GM12878 (cell line): ENCODE data around the gene DONSON.

Source experiments
- CHD4 ChIP-seq: fragments of 200-600 bp; sonication (generic); IDR thresholded peaks from 2 replicates; pipeline ENCODE4 v1.6.1; 2016; ENCODE audit warnings: mild to moderate bottlenecking
- MYC ChIP-seq: IDR thresholded peaks from 2 replicates; pipeline ENCODE4 v1.6.1; 2011; ENCODE audit warnings: mild to moderate bottlenecking, low read length, moderate library complexity, inconsistent platforms; ENCODE audit not compliant: insufficient read depth, insufficient replicate concordance, insufficient read length, severe bottlenecking
- NR2C2 ChIP-seq: IDR thresholded peaks from 2 replicates; pipeline ENCODE4 v1.6.1; 2011; ENCODE audit warnings: borderline replicate concordance, low read depth; ENCODE audit not compliant: control insufficient read depth, insufficient read length
- RFX5 ChIP-seq: IDR thresholded peaks from 2 replicates; pipeline ENCODE4 v1.6.1; 2011; ENCODE audit warnings: low read depth, low read length, improper control_type of control experiment
- SMC3 ChIP-seq: IDR thresholded peaks from 2 replicates; pipeline ENCODE4 v1.6.1; 2011; ENCODE audit warnings: low read length, improper control_type of control experiment, borderline replicate concordance
- WRNIP1 ChIP-seq: IDR thresholded peaks from 2 replicates; pipeline ENCODE4 v1.6.1; 2011; ENCODE audit warnings: low read depth, low read length, improper control_type of control experiment, borderline replicate concordance
- YY1 ChIP-seq: IDR thresholded peaks from 2 replicates; pipeline ENCODE4 v1.6.1; 2011; ENCODE audit warnings: low read depth, mild to moderate bottlenecking, low read length
- TF ChIP-seq, protein P1 (sequence below), 3 experiments: IDR thresholded peaks in 2 of 3; conservative IDR thresholded peaks in 1 of 3; 2 replicates each; pipeline ENCODE4 v1.5.1; 2011; ENCODE audit warnings: low read depth in 3 of 3, low read length in 3 of 3, mild to moderate bottlenecking in 3 of 3, control low read depth in 2 of 3, moderate library complexity in 2 of 3, inconsistent platforms in 1 of 3, mixed read lengths in 1 of 3; ENCODE audit not compliant: control insufficient read depth in 2 of 3, insufficient read depth in 1 of 3; ENCODE audit errors: extremely low read depth in 1 of 3
- TF ChIP-seq, protein P2 (sequence below): IDR thresholded peaks from 2 replicates; pipeline ENCODE4 v1.6.1; 2012; ENCODE audit warnings: low read depth, low read length, improper control_type of control experiment
- TF ChIP-seq, protein P3 (sequence below): IDR thresholded peaks from 2 replicates; pipeline ENCODE4 v1.6.1; 2012; ENCODE audit warnings: mild to moderate bottlenecking, low read depth, low read length
- TF ChIP-seq, protein P4 (sequence below): fragments of 450-650 bp; IDR thresholded peaks from 2 replicates; pipeline ENCODE4 v1.6.1; 2016; ENCODE audit warnings: mild to moderate bottlenecking
- TF ChIP-seq, protein P5 (sequence below): IDR thresholded peaks from 2 replicates; pipeline ENCODE4 v1.6.1; 2011; ENCODE audit warnings: low read depth, low read length, improper control_type of control experiment, borderline replicate concordance

DNA sequence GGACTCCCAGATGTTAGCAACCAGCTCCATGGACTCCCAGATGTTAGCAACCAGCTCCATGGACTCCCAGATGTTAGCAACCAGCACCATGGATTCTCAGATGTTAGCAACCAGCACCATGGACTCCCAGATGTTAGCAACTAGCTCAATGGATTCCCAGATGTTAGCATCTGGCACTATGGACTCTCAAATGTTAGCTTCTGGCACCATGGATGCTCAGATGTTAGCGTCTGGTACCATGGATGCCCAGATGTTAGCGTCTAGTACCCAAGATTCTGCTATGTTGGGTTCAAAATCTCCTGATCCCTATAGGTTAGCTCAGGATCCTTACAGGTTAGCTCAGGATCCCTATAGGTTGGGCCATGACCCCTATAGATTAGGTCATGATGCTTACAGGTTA, 36.8 kb downstream of the DONSON start:
- TF ChIP-seq, protein P1, sequence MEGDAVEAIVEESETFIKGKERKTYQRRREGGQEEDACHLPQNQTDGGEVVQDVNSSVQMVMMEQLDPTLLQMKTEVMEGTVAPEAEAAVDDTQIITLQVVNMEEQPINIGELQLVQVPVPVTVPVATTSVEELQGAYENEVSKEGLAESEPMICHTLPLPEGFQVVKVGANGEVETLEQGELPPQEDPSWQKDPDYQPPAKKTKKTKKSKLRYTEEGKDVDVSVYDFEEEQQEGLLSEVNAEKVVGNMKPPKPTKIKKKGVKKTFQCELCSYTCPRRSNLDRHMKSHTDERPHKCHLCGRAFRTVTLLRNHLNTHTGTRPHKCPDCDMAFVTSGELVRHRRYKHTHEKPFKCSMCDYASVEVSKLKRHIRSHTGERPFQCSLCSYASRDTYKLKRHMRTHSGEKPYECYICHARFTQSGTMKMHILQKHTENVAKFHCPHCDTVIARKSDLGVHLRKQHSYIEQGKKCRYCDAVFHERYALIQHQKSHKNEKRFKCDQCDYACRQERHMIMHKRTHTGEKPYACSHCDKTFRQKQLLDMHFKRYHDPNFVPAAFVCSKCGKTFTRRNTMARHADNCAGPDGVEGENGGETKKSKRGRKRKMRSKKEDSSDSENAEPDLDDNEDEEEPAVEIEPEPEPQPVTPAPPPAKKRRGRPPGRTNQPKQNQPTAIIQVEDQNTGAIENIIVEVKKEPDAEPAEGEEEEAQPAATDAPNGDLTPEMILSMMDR (IDR thresholded peaks at IDR 0.05 in 2 of 3, conservative IDR thresholded peaks at IDR 0.05 in 1 of 3; ENCODE audit: control insufficient read depth in 2 of 3, extremely low read depth in 1 of 3, insufficient read depth in 1 of 3, low read depth in 3 of 3, low read length in 3 of 3): no peak
- TF ChIP-seq, protein P2, sequence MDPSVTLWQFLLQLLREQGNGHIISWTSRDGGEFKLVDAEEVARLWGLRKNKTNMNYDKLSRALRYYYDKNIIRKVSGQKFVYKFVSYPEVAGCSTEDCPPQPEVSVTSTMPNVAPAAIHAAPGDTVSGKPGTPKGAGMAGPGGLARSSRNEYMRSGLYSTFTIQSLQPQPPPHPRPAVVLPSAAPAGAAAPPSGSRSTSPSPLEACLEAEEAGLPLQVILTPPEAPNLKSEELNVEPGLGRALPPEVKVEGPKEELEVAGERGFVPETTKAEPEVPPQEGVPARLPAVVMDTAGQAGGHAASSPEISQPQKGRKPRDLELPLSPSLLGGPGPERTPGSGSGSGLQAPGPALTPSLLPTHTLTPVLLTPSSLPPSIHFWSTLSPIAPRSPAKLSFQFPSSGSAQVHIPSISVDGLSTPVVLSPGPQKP: no peak
- TF ChIP-seq RFX5 (no peak), YY1 (no peak), WRNIP1 (no peak), MYC (no peak), CHD4 (no peak), NR2C2 (no peak), SMC3 (no peak)
- TF ChIP-seq, protein P3, sequence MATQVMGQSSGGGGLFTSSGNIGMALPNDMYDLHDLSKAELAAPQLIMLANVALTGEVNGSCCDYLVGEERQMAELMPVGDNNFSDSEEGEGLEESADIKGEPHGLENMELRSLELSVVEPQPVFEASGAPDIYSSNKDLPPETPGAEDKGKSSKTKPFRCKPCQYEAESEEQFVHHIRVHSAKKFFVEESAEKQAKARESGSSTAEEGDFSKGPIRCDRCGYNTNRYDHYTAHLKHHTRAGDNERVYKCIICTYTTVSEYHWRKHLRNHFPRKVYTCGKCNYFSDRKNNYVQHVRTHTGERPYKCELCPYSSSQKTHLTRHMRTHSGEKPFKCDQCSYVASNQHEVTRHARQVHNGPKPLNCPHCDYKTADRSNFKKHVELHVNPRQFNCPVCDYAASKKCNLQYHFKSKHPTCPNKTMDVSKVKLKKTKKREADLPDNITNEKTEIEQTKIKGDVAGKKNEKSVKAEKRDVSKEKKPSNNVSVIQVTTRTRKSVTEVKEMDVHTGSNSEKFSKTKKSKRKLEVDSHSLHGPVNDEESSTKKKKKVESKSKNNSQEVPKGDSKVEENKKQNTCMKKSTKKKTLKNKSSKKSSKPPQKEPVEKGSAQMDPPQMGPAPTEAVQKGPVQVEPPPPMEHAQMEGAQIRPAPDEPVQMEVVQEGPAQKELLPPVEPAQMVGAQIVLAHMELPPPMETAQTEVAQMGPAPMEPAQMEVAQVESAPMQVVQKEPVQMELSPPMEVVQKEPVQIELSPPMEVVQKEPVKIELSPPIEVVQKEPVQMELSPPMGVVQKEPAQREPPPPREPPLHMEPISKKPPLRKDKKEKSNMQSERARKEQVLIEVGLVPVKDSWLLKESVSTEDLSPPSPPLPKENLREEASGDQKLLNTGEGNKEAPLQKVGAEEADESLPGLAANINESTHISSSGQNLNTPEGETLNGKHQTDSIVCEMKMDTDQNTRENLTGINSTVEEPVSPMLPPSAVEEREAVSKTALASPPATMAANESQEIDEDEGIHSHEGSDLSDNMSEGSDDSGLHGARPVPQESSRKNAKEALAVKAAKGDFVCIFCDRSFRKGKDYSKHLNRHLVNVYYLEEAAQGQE: no peak
- TF ChIP-seq, protein P4, sequence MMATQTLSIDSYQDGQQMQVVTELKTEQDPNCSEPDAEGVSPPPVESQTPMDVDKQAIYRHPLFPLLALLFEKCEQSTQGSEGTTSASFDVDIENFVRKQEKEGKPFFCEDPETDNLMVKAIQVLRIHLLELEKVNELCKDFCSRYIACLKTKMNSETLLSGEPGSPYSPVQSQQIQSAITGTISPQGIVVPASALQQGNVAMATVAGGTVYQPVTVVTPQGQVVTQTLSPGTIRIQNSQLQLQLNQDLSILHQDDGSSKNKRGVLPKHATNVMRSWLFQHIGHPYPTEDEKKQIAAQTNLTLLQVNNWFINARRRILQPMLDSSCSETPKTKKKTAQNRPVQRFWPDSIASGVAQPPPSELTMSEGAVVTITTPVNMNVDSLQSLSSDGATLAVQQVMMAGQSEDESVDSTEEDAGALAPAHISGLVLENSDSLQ: no peak
- TF ChIP-seq, protein P5, sequence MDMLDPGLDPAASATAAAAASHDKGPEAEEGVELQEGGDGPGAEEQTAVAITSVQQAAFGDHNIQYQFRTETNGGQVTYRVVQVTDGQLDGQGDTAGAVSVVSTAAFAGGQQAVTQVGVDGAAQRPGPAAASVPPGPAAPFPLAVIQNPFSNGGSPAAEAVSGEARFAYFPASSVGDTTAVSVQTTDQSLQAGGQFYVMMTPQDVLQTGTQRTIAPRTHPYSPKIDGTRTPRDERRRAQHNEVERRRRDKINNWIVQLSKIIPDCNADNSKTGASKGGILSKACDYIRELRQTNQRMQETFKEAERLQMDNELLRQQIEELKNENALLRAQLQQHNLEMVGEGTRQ: no peak
